OCI-LY1 (cell line): Measurements from ENCODE around the gene ST13.

Experiments
- EZH2 ChIP-seq: fragments of 200-600 bp; sonication (generic), shearing (Covaris generic); IDR thresholded peaks from 2 replicates; pipeline ENCODE4 v1.8.0; 2017; ENCODE audit warnings: borderline replicate concordance, mixed run types, mild to moderate bottlenecking, antibody characterized with exemption, low read length, moderate library complexity, mixed read lengths
- TF ChIP-seq, protein P1 (sequence below): fragments of 200-600 bp; sonication (generic), shearing (Covaris generic); IDR thresholded peaks from 2 replicates; pipeline ENCODE4 v1.5.1; 2017; ENCODE audit warnings: mild to moderate bottlenecking, antibody characterized with exemption, low read length, moderate library complexity, mixed read lengths

DNA sequence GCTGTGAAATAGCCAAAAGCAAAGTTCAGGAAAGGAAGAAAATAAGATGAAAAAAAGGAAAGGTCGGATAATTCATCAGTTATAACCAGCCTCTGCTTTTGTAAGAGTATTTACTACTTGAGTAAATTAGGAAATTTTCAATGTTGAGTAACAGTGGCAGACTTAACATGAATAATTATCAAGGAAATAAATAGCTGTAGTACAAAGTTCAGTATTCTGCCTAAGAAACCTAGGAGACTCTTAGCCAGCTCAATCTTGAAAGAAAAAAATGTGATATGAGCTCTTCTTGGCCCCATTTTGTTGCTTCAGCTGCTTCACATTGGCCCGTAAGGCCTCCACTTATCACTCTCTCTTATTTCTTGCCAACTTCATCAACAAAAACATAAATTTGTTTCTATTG, 22.5 kb upstream of the ST13 start:
- TF ChIP-seq, protein P1, sequence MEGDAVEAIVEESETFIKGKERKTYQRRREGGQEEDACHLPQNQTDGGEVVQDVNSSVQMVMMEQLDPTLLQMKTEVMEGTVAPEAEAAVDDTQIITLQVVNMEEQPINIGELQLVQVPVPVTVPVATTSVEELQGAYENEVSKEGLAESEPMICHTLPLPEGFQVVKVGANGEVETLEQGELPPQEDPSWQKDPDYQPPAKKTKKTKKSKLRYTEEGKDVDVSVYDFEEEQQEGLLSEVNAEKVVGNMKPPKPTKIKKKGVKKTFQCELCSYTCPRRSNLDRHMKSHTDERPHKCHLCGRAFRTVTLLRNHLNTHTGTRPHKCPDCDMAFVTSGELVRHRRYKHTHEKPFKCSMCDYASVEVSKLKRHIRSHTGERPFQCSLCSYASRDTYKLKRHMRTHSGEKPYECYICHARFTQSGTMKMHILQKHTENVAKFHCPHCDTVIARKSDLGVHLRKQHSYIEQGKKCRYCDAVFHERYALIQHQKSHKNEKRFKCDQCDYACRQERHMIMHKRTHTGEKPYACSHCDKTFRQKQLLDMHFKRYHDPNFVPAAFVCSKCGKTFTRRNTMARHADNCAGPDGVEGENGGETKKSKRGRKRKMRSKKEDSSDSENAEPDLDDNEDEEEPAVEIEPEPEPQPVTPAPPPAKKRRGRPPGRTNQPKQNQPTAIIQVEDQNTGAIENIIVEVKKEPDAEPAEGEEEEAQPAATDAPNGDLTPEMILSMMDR: no peak
- no peak for TF ChIP-seq EZH2
